ENCODE data around the gene EXT2.

The EXT2 gene

GRCh38 chr11:44255406-44256071 lies 160.1 kb downstream of the EXT2 start:
- Histone ChIP-seq H3K4me3 (ENCODE audit: low read length) (no peak overlapping the region), H3F3A (ENCODE audit: control insufficient read depth, insufficient read depth) (no peaks in the 10 kb centered on the region), H4K20me1 (ENCODE audit: control insufficient read depth, insufficient read depth, low read depth, low read length) (no peaks in the 10 kb centered on the region), H3K9me3 (ENCODE audit: control insufficient read depth, insufficient read depth, low read length) (peaks cover 11% of the 10 kb centered on the region), H3K27ac (ENCODE audit: low read depth, low read length) (no peak overlapping the region), H3K79me2 (ENCODE audit: control insufficient read depth, low read length) (no peaks in the 10 kb centered on the region), H3K36me3 (ENCODE audit: control insufficient read depth, low read length) (no peaks in the 10 kb centered on the region), H3K4me2 (ENCODE audit: low read length) (no peak overlapping the region), H3K9me2 (replicated peaks; ENCODE audit: control insufficient read depth, low read length) (no peaks in the 10 kb centered on the region), H3K27me3 (ENCODE audit: control insufficient read depth, low read length) (no peaks in the 10 kb centered on the region), H3K4me1 (ENCODE audit: control insufficient read depth, low read length) (no peaks in the 10 kb centered on the region)
- TF ChIP-seq CTCF (IDR thresholded peaks at IDR 0.05; ENCODE audit: low read depth, low read length, poor library complexity, severe bottlenecking) (no peak), EZH2phosphoT487 (IDR thresholded peaks at IDR 0.05; ENCODE audit: borderline replicate concordance, low read length) (no peak)

GRCh38 chr11:44256673-44257291 lies 161.3 kb downstream of the EXT2 start:
- no peaks in the 10 kb centered on the region for H3F3A ChIP-seq (ENCODE audit: control insufficient read depth, insufficient read depth)
- no peak overlapping the region for H3K4me3 ChIP-seq (ENCODE audit: low read length)
- no peaks in the 10 kb centered on the region for H4K20me1 ChIP-seq (ENCODE audit: control insufficient read depth, insufficient read depth, low read depth, low read length)
- H3K36me3 ChIP-seq (ENCODE audit: control insufficient read depth, low read length) = no peaks in the 10 kb centered on the region
- no peak overlapping the region for H3K4me2 ChIP-seq (ENCODE audit: low read length)
- no peaks in the 10 kb centered on the region for H3K27me3 ChIP-seq (ENCODE audit: control insufficient read depth, low read length)
- H3K79me2 ChIP-seq (ENCODE audit: control insufficient read depth, low read length) = no peaks in the 10 kb centered on the region
- peaks cover 11% of the 10 kb centered on the region for H3K9me3 ChIP-seq (ENCODE audit: control insufficient read depth, insufficient read depth, low read length)
- no peak for TF ChIP-seq EZH2phosphoT487 (IDR thresholded peaks at IDR 0.05; ENCODE audit: borderline replicate concordance, low read length)
- no peak for TF ChIP-seq CTCF (IDR thresholded peaks at IDR 0.05; ENCODE audit: low read depth, low read length, poor library complexity, severe bottlenecking)
- no peak overlapping the region for H3K27ac ChIP-seq (ENCODE audit: low read depth, low read length)
- no peaks in the 10 kb centered on the region for H3K9me2 ChIP-seq (replicated peaks; ENCODE audit: control insufficient read depth, low read length)
- no peaks in the 10 kb centered on the region for H3K4me1 ChIP-seq (ENCODE audit: control insufficient read depth, low read length)

GRCh38 chr11:44257338-44258189 lies 162.1 kb downstream of the EXT2 start:
- H3K4me2 ChIP-seq (ENCODE audit: low read length) = no peak overlapping the region
- no peaks in the 10 kb centered on the region for H3K4me1 ChIP-seq (ENCODE audit: control insufficient read depth, low read length)
- H3F3A ChIP-seq (ENCODE audit: control insufficient read depth, insufficient read depth) = no peaks in the 10 kb centered on the region
- H4K20me1 ChIP-seq (ENCODE audit: control insufficient read depth, insufficient read depth, low read depth, low read length) = no peaks in the 10 kb centered on the region
- no peaks in the 10 kb centered on the region for H3K36me3 ChIP-seq (ENCODE audit: control insufficient read depth, low read length)
- no peaks in the 10 kb centered on the region for H3K79me2 ChIP-seq (ENCODE audit: control insufficient read depth, low read length)
- no peak overlapping the region for H3K4me3 ChIP-seq (ENCODE audit: low read length)
- no peaks in the 10 kb centered on the region for H3K9me2 ChIP-seq (replicated peaks; ENCODE audit: control insufficient read depth, low read length)
- H3K27me3 ChIP-seq (ENCODE audit: control insufficient read depth, low read length) = no peaks in the 10 kb centered on the region
- H3K27ac ChIP-seq (ENCODE audit: low read depth, low read length) = no peak overlapping the region
- H3K9me3 ChIP-seq (ENCODE audit: control insufficient read depth, insufficient read depth, low read length) = peaks cover 10% of the 10 kb centered on the region
- TF ChIP-seq CTCF (IDR thresholded peaks at IDR 0.05; ENCODE audit: low read depth, low read length, poor library complexity, severe bottlenecking) (no peak), EZH2phosphoT487 (IDR thresholded peaks at IDR 0.05; ENCODE audit: borderline replicate concordance, low read length) (no peak)

Measured in DOHH2 (cell line).